Stimulated activated CD8-positive, alpha-beta memory T cell treated with anti-CD3 and anti-CD28 coated beads, Interleukin-4, amount 100 ng/mL, for 24 hours (primary cell): ENCODE data around the gene EHMT1.

ENCODE experiments used
- DNase-seq: peaks from one replicate; pipeline ENCODE4 v3.0.0-alpha.2; 2020; ENCODE audit warnings: low read depth

Gene EHMT1

DNA sequence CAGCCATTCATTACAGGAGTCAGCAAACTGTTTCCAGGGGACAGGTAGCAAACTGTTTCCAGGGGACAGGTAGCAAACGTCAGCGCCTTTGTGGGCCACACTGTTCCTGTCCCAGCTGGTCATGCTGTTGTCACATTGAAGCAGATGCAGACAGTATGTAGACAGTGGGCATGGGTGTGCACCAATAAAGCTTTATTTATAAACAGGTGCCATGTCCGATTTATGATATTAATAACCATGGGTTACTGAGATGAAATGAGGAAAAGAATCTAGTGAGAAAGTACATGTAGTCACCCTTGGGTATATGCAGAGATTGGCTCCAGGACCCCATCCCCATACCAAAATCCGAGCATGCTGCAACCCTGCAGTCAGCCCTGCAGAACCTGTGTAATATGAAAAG lies 122.5 kb downstream of the EHMT1 start:
- no peak for DNase-seq

DNA sequence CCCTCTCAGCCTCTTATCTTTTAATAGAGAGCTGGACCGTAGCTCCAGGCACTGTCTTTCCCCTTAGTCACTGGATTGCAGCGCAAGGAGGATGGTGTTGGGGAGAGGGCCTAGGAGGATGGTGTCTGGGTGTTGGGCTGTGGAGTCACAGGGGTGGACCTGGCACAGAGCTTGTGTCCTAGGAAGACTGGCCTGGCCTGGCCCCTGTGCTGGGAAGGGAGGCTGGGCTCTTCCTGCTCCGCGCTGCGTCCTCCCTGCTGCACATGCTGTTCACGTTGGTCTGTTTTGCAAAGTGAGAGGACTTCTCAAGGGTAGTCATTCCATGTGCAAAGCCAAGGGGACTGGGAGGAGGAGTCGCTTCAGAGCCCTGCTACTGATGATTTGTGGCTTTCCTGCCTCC lies 123.9 kb downstream of the EHMT1 start:
- DNase-seq: no peak

DNA sequence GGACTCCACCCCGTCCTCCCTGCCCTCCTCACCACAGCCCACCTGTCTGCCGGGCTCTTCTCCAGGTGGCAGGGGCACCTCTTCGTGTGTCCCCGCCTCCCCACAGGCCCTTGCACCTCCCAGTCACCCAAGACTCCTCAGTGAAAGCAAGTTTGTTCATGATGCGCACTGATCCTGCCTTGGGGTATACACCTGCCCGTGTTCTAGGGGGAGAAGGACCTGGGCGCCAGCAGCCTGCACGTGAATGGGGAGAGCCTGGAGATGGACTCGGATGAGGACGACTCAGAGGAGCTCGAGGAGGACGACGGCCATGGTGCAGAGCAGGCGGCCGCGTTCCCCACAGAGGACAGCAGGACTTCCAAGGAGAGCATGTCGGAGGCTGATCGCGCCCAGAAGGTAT lies 124.9 kb downstream of the EHMT1 start:
- DNase-seq: no peak

GRCh38 chr9:137744632-137745183 lies 125.9 kb downstream of the EHMT1 start:
- no peak for DNase-seq

DNA sequence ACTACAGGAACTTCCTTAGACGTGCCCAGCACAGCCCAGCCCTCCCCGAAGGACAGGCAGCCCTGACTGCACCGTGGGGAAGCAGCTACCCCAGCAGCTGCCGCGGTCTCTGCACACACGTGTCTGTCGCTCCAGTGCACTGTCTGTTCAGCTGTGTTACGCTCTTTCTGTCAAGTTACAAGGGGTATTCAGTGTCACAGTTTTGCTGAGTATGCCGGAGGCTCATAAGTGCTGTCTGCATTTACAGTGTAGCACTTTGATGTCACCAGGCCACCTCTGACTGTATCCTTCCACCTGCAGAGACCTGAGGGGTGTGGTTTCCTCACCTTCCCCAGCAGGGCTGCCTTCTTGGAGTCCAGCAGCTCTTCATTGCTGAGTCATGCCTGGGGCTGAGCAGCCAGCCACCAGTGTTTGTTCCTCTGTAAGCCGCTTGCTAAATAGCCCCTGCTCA lies 126.8 kb downstream of the EHMT1 start:
- no peak for DNase-seq

DNA sequence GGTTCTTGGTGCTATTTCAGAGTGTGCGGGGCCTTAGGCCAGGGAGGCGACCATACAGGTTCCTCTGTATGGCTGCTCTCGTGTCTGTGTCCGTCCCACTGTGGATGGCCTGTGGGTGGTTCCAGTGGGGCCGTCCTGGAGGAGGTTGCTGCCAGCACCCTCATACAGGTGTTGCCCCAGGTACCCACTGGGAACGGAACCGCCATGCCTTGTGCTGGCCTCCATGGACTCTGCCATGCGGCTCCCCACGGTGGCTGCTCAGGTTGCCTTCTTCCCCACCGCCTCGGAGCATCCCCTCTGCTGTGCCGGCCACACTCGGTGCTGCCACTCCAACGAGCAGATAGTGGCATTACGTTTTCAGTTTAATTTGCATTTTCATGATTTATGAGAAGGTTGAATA lies 129.5 kb downstream of the EHMT1 start:
- no peak for DNase-seq

DNA sequence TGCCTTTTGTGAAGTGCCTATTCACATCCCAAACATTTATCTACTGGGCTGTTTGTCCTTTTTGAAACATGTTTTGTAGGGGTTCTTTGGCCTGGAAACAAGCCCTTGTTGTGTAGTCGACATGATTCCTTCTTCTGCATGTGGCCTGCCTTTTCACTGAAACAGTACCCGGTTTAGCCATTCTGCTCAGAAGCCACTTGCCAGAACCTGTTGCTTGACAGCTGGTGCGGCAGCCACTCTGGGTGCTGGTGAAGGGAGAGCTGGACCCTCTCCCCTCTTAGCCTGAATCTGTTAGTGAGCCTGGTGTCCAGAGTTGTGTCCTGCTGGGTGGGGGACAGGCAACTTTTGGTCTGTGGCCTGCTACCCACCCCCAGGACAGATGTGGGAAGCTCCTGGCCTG lies 129.9 kb downstream of the EHMT1 start:
- no peak for DNase-seq

GRCh38 chr9:137749511-137749910 lies 130.7 kb downstream of the EHMT1 start:
- DNase-seq: no peak

DNA sequence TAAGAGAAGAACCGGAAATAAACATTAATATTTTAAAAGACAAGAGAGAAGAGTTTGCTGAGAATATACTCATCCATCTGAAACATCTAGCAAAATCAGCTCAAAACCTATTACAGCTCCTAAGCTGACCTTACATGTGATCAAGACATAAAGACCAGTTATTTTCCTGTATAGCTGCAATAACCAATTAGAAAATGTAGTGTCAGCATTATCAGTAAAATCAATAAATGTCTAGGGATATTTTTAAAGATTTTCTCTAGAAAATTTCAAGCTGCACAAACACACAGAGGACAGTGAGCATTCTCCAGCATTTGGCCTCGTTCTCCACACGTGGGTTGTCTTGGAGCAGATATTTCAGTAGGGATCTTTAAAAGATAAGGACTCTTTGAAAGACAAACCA lies 131.2 kb downstream of the EHMT1 start:
- DNase-seq: no peak

DNA sequence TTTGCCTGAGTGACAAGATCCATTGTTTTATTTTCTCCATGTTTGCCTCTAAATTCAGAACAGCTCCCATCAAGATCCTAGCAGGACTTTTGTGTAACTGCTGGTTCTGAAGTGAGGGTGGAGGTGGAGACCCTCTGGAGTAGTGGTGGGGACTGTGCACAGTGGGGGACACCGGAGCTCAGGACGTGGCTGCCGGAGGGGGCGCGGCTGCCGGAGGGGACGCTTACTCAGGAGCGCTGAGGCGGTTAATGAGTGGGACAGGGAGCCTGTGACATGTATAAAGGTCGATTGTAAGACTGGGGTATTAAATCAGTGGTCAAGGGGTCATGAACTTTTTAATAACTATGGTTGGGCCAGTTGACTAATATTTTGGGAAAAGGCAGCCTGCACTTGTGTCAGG lies 131.8 kb downstream of the EHMT1 start:
- DNase-seq: no peak

GRCh38 chr9:137751616-137752015 lies 132.8 kb downstream of the EHMT1 start:
- no peak for DNase-seq

DNA sequence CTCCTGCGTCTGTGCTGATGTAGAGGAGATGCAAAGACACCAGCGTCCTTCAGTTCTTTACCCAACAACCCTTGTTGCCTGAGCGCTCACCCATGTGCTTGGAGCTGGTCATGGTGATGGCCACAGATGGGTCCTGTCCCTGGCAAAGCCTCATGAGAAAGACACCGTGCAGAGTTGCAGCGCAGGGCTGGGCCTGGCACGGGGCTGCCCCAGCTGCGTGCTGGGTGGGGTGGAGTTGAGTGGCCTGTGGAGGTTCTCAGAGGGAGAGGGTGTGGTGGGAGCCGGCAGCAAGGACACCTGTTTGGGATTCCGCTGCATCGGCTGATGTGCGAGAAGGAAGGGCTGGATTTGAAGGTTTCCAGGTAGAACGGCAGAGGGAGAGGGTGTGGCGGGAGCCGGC lies 133.6 kb downstream of the EHMT1 start:
- no peak for DNase-seq

DNA sequence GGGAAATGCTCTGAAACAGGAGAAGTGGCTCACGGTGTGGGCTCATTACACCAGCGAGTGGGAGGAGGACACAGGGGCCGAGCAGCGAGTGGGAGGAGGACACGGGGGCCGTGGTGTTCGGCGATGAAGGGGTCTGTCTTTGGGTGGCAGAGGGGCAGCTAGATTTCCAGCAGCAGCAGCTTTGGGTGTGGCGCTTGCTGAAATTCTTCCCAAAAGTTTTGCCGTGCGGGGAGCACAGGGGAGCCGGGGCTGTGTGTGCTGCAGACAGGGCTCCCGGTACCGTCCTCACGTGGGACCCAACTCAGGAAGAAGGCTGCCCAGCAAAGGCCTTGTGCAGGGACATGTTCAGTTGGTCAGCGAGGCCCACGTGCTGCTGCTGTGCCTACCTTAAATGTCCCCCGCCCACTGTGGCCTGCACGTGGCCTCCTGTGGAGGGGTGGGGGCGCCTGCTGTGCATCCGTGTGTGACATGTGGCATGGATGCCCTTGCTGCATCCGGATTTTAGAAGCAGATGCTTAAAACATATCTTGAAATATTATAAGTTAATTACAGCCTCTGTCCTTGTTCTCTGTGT lies 134.5 kb downstream of the EHMT1 start:
- no peak for DNase-seq

- no peak for DNase-seq
Measured at GRCh38 chr9:137755261-137755927, 136.6 kb downstream of the EHMT1 start.

DNA sequence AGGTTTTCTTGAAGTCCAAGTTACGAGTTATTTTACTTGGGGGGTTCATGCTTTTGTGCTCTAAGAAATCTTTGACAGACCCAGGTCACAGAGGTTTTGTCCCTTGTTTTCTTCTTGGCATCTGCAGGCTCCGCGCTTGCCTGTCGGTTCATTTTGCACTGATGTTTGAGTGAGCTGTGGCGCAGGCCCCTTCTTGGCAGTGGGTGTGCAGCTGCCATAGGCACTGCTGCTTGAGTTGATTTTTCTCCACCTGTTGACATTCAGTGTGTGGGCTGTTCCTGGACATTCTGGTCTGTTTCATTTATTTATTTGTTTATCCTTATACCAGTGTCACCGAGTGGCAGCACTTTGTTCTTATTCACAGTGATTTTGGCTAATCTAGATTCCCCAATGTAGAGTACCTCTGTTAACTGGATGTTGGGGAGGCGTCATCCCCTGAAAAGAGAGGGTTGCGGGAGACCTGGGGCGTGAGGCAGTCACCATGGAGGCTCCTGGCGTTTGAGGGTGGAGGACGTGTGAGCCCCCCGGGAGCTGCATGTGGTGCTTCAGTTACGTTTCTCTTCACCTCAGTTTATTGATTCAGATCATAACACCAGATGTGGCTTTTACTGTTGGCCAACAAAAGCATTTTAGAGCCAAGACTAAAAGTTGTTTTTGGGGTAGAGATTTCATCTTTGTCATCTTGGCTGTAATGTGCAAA lies 137.4 kb downstream of the EHMT1 start:
- no peak for DNase-seq

- no peak for DNase-seq
Measured at GRCh38 chr9:137757139-137757538, 138.3 kb downstream of the EHMT1 start.

- DNase-seq: no peak
Measured at GRCh38 chr9:137757613-137758029, 138.8 kb downstream of the EHMT1 start.

DNA sequence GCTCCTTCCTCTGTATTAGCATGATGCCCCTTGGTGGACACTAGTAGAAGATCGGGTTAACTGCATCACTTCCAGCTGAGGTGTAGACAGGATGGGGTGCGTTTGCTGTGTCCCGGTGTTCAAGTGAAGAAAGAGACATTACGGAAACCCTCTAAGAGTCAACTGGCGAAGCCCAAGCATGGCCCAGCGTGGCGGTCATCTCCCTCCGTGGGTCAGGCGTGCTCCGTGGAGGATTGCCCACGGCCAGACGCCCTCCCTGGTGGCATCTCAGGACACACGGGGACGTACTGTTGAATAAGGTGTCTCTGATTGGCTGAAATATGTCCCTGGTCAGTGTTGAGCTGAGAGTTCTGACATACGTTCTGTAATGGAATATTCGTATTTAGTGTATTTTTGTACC lies 139.3 kb downstream of the EHMT1 start:
- no peak for DNase-seq

- DNase-seq: no peak
Measured at GRCh38 chr9:137759117-137759516, 140.3 kb downstream of the EHMT1 start.

GRCh38 chr9:137759649-137760321 lies 141.0 kb downstream of the EHMT1 start:
- DNase-seq: no peak

DNA sequence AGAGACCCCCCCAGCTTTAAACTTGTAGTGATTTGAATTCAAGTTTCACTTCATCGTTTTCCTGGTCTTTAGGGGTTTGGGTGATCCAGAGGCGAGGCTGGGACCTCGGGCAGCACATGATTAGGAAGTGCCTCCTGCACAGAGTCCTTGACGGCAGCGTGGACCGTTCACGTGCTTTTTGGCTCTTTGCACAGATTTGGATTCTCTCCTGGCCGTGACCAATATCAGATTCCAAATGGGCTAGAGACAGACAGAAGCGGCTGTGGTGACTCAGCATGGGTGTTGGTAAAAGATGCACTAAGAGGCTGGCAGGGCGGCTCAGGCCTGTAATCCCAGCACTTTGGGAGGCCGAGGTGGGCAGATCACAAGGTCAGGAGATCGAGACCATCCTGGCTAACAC lies 141.6 kb downstream of the EHMT1 start:
- no peak for DNase-seq

DNA sequence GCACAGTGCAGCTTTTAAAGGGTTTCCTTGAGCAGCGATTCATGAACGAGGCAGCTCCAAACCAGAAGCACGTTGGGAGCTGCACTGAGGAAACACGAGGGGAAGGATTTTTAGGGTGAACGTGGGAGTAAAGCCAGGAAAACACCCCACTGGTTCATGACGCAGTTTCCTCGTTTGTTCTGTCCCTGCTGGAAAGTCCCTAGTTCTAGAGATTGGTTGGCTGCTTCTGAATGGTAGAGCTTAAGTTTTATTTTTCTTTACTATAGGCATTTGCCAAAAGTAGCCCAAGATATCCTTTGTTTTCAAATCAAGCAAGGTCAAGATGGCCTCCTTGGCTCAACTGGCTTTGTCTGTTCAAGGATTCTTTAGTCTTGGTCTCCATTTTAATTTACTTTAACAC lies 142.2 kb downstream of the EHMT1 start:
- DNase-seq: no peak

DNA sequence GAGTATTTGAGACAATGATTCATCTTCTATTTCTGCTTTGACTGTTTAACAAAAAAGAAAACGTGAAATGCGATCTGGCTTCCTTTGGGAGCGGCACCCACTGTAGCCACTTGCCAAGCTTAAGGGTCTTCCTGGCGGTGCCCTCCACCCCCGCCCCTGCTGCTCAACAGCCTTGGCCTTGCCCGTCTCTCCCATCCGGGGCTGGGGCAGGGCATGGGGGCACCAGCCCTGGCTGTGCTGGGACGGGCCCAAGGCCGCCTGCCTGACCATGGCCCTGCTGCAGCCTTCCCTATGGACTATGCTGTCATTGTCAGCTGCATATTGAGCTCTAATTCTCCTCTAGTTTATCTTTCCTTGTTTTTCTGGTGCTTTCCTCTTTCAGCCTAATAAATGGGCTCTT lies 143.0 kb downstream of the EHMT1 start:
- no peak for DNase-seq
